Measurements from ENCODE around the gene SCPEP1.

DNA sequence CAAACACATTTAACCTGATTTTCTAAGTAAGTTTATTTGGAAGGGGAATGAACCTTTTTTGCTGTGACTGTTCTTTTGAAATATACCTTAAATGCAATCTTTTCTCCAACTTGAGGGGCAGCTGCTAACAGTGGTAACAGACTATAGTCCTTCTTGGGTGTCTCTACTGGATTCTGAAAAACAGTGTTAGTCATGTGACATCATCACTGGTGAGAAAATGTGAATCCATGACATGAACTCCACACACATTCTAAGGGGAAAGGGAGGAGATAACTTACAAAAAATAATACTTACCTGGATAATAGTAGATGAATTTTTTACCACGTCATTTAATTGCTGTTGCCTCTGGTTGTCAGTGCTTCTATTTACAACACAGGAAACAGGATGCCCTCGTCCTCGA is 28.3 kb upstream of the SCPEP1 start:
- TF ChIP-seq, protein P1, sequence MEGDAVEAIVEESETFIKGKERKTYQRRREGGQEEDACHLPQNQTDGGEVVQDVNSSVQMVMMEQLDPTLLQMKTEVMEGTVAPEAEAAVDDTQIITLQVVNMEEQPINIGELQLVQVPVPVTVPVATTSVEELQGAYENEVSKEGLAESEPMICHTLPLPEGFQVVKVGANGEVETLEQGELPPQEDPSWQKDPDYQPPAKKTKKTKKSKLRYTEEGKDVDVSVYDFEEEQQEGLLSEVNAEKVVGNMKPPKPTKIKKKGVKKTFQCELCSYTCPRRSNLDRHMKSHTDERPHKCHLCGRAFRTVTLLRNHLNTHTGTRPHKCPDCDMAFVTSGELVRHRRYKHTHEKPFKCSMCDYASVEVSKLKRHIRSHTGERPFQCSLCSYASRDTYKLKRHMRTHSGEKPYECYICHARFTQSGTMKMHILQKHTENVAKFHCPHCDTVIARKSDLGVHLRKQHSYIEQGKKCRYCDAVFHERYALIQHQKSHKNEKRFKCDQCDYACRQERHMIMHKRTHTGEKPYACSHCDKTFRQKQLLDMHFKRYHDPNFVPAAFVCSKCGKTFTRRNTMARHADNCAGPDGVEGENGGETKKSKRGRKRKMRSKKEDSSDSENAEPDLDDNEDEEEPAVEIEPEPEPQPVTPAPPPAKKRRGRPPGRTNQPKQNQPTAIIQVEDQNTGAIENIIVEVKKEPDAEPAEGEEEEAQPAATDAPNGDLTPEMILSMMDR (IDR thresholded peaks at IDR 0.05 in 4 of 5, conservative IDR thresholded peaks at IDR 0.05 in 1 of 5) = no peak
- no peak for TF ChIP-seq POLR2A (IDR thresholded peaks at IDR 0.05)

Measured in gastrocnemius medialis (tissue), 4 donors.